Measurements from ENCODE around the gene MEPCE. TPM values are rescaled to one million over a fixed set of nuclear protein-coding genes. Genes with fewer than 3 reads are reported as not detected.

Gene MEPCE
- total and polyA plus RNA-seq, 8 donors: 14.1 to 117 (median 22.5) TPM

DNA sequence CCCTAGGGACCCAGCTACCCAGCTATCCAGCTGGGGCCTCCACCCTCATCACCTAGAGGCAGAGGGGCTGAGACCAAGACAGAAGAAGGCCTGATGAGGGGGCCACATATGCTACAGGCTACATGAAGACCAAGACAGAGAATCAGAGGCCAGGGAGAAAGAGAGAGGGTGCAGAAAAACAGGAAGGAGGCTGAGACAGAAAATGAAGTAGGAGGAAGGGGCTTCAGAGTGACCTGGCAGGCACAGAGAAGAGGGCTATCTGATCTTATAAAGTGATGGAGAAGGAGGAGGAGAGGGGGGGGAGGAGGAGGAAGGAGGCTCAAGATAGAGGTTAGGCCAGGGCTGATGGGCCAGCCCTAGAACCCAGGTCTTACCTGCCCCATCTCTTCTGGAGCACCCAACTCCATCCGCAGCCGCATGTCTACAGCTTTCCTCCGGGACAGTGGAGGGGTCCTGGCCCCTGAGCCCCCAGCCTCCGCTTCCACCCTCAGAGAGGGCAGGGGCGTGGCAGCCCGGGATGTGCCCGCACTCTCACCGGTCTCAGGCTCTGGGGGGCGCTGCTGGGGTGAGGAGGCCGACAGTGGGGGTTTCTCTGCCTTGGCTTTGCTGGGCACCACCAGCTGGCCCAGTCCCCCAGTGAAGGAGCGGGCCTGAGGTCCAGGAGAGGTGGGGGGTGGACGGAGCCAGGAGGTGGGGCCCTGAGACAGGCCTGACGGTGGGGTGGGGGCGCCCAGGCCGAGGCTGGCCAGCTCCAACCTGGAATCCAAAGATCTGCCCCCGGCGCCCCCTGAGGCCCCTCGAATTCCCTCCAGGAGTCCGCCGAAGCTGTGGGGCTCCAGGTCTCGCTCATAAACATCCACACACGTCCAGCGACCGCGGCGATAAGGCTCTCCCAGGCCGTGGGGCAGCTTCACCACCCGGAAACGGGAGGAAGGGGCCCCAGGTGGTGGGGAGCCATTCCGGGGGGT lies 47.6 kb downstream of the MEPCE start:
- intact Hi-C loops (cut with DNase I; ENCODE audit: low total_unique reads): loop anchor here (10.0 kb wide), 1 partner anchor 198 kb away; the partner anchor contains the start of gene GNB2
- 4 to 14% (median 11%) methylated on average over 6 to 30 of the region's 30 CpGs for WGBS, 5 donors

GRCh38 chr7:100477871-100478267 lies 48.2 kb downstream of the MEPCE start:
- Histone ChIP-seq H3K4me1 (peaks cover 51 to 65% (median 60%) of the 10 kb centered on the region in 4 donors), H3K9me3 (no peaks in the 10 kb centered on the region), H3K36me3 (peaks cover 13 to 37% (median 26%) of the 10 kb centered on the region in 4 donors), H3K27me3 (no peaks in the 10 kb centered on the region), H3K27ac (peak overlapping the region; percentile 91 to 98 (median 95)), H3K4me3 (peak overlapping the region; percentile 97 to 100 (median 98))
- no peak for DNase-seq
- 0 to 6% (median 1%) methylated on average over 11 to 16 of the region's 16 CpGs for WGBS, 5 donors
- intact Hi-C loops (cut with DNase I; ENCODE audit: low total_unique reads): loop anchor here (10.0 kb wide), 1 partner anchor 197 kb away; the partner anchor contains the start of gene GNB2
- TF ChIP-seq POLR2AphosphoS5 (IDR thresholded peaks at IDR 0.05) (no peak), POLR2A (IDR thresholded peaks at IDR 0.05) (no peak), CTCF (IDR thresholded peaks at IDR 0.05) (no peak), EP300 (IDR thresholded peaks at IDR 0.05) (no peak)

More for the DNA sequence above, 47.6 kb downstream of the MEPCE start:
- peak overlapping the region in 4 of 5 donors; percentile 92 to 98 (median 96) for H3K27ac ChIP-seq
- peak in 1 of 2 donors; percentile 66 for DNase-seq
- peaks cover 13 to 44% (median 32%) of the 10 kb centered on the region in 4 donors for H3K36me3 ChIP-seq
- peaks cover 53 to 66% (median 63%) of the 10 kb centered on the region in 4 donors for H3K4me1 ChIP-seq
- no peaks in the 10 kb centered on the region for H3K9me3 ChIP-seq
- TF ChIP-seq POLR2A (IDR thresholded peaks at IDR 0.05) (no peak), EP300 (IDR thresholded peaks at IDR 0.05) (no peak), POLR2AphosphoS5 (IDR thresholded peaks at IDR 0.05) (no peak), CTCF (IDR thresholded peaks at IDR 0.05) (no peak)
- H3K4me3 ChIP-seq: peak overlapping the region; percentile 97 to 100 (median 98)
- H3K27me3 ChIP-seq: no peaks in the 10 kb centered on the region

- Histone ChIP-seq H3K36me3 (peaks cover 8 to 25% (median 14%) of the 10 kb centered on the region in 4 donors), H3K9me3 (no peaks in the 10 kb centered on the region), H3K4me3 (peak within 1 kb of the TSS; percentile 97 to 100 (median 98)), H3K27ac (peak within 1 kb of the TSS; percentile 91 to 98 (median 95)), H3K27me3 (no peaks in the 10 kb centered on the region), H3K4me1 (peaks cover 43 to 64% (median 57%) of the 10 kb centered on the region in 4 donors)
- peak; percentile 96 to 97 for DNase-seq
- TF ChIP-seq EP300 (IDR thresholded peaks at IDR 0.05) (no peak), POLR2AphosphoS5 (IDR thresholded peaks at IDR 0.05) (peak; percentile 59 to 91 (median 89)), POLR2A (IDR thresholded peaks at IDR 0.05) (peak in 1 of 4 donors; percentile 63)
- intact Hi-C loops (cut with DNase I; ENCODE audit: low total_unique reads): loop anchor here (10.0 kb wide), 1 partner anchor 196 kb away; the partner anchor contains the start of gene GNB2
- WGBS, 5 donors: 1% methylated on average over 23 to 27 of the region's 27 CpGs
These were observed 49.5 kb downstream of the MEPCE start, which contains the start of gene TSC22D4 for GRCh38 chr7:100478958-100479660. TSS of gene TSC22D4 (minus strand) at chr7:100479214. CDS start at chr7:100478038, 1,176 bp downstream.

- intact Hi-C loops (cut with DNase I; ENCODE audit: low total_unique reads): no loop called here
- TF ChIP-seq POLR2AphosphoS5 (IDR thresholded peaks at IDR 0.05) (no peak), CTCF (IDR thresholded peaks at IDR 0.05) (no peak), POLR2A (IDR thresholded peaks at IDR 0.05) (no peak)
- DNase-seq: no peak
- Histone ChIP-seq H3K27ac (no peak overlapping the region), H3K4me1 (peaks cover 27 to 48% (median 42%) of the 10 kb centered on the region in 4 donors), H3K9me3 (no peaks in the 10 kb centered on the region), H3K27me3 (no peaks in the 10 kb centered on the region), H3K4me3 (no peak overlapping the region), H3K36me3 (peaks cover 0 to 4% (median 2%) of the 10 kb centered on the region in 4 donors)
- 83 to 90% (median 89%) methylated on average over 1 of the region's 1 CpG for WGBS, 5 donors
These were observed 51.8 kb downstream of the MEPCE start for GRCh38 chr7:100481466-100481865.

Data from stomach (tissue), 9 donors.